IMR-90 (cell line): Measurements from ENCODE around the gene ELF2. TPM values are rescaled to one million over a fixed set of nuclear protein-coding genes. Genes with fewer than 3 reads are reported as not detected.

Experiments used
- ATAC-seq: fragments of 200-7000 bp; cut with Tn5 transposase; 2 replicates; pipeline ENCODE4 v1.9.1; 2020; ENCODE audit warnings: low read depth, mild to moderate bottlenecking, moderate library complexity
- BruUV-seq: library from RNA; stranded (reverse); fragments of 400-500 nt; replicated peaks from 2 replicates; lab custom pipeline; 2021; lab: Mats Ljungman, UMichigan
- CTCF ChIA-PET: fragments of 300-600 bp; formaldehyde crosslinking; extraction: SDS; loops from one replicate; lab custom pipeline; 2021; ENCODE audit warnings: antibody characterized with exemption; lab: Yijun Ruan, JAX
- POLR2A ChIA-PET: fragments of 300-600 bp; sonication (Branson Sonifier 250); formaldehyde crosslinking; loops from one replicate; lab custom pipeline; 2022; ENCODE audit warnings: antibody characterized with exemption; ENCODE audit not compliant: unreplicated experiment; lab: Charles Lee
- DNase-seq: peaks from one replicate; pipeline ENCODE4 v3.0.0; 2013
- H2AFZ ChIP-seq: replicated peaks from 2 replicates; pipeline ENCODE3; 2013; ENCODE audit warnings: low read length, mild to moderate bottlenecking; ENCODE audit not compliant: poor library complexity
- H2AK5ac ChIP-seq: 2 replicates; pipeline ENCODE4 v1.6.1; 2013; ENCODE audit warnings: low read depth, low read length, inconsistent platforms
- H2AK9ac ChIP-seq: replicated peaks from 2 replicates; pipeline ENCODE3; 2013; ENCODE audit warnings: mild to moderate bottlenecking, low read depth, low read length, moderate library complexity; ENCODE audit not compliant: poor library complexity
- H2BK120ac ChIP-seq: 2 replicates; pipeline ENCODE4 v1.6.1; 2013; ENCODE audit warnings: low read depth, low read length, inconsistent platforms
- H2BK15ac ChIP-seq: 3 replicates; pipeline ENCODE4 v1.6.1; 2013; ENCODE audit warnings: low read depth, low read length, inconsistent platforms
- H2BK20ac ChIP-seq: 2 replicates; pipeline ENCODE4 v1.6.1; 2013; ENCODE audit warnings: low read depth, mild to moderate bottlenecking, inconsistent platforms, low read length, moderate library complexity
- H2BK5ac ChIP-seq: 2 replicates; pipeline ENCODE4 v1.6.1; 2013; ENCODE audit warnings: mild to moderate bottlenecking, low read depth, low read length, inconsistent platforms; ENCODE audit not compliant: poor library complexity, severe bottlenecking
- H3K14ac ChIP-seq: replicated peaks from 2 replicates; pipeline ENCODE4 v1.6.1; 2013; ENCODE audit warnings: low read depth, low read length, inconsistent platforms
- H3K18ac ChIP-seq: 2 replicates; pipeline ENCODE4 v1.6.1; 2013; ENCODE audit warnings: low read depth, low read length, control low read depth
- H3K23ac ChIP-seq: 2 replicates; pipeline ENCODE4 v1.6.1; 2013; ENCODE audit warnings: low read depth, low read length, inconsistent platforms
- H3K27ac ChIP-seq: 2 replicates; pipeline ENCODE4 v1.5.1; 2013; ENCODE audit warnings: mild to moderate bottlenecking, control low read depth, low read length; ENCODE audit not compliant: insufficient read depth
- H3K27me3 ChIP-seq: 2 replicates; pipeline ENCODE4 v1.6.1; 2013; ENCODE audit warnings: low read length; ENCODE audit not compliant: control insufficient read depth, insufficient read depth
- H3K36me3 ChIP-seq: 2 replicates; pipeline ENCODE4 v1.6.1; 2013; ENCODE audit warnings: low read length, mixed read lengths; ENCODE audit not compliant: control insufficient read depth, insufficient read depth
- H3K4ac ChIP-seq: 2 replicates; pipeline ENCODE4 v1.6.1; 2013; ENCODE audit warnings: low read depth, low read length, inconsistent platforms
- H3K4me1 ChIP-seq: 2 replicates; pipeline ENCODE4 v1.6.1; 2013; ENCODE audit warnings: low read length, mixed read lengths; ENCODE audit not compliant: control insufficient read depth, insufficient read depth
- H3K4me2 ChIP-seq: 2 replicates; pipeline ENCODE4 v1.6.1; 2013; ENCODE audit warnings: low read depth, mild to moderate bottlenecking, control low read depth, low read length, moderate library complexity
- H3K4me3 ChIP-seq: 2 replicates; pipeline ENCODE4 v1.5.1; 2013; ENCODE audit warnings: low read depth, mild to moderate bottlenecking, control low read depth, low read length, moderate library complexity; ENCODE audit not compliant: insufficient read depth
- H3K56ac ChIP-seq: 2 replicates; pipeline ENCODE4 v1.6.1; 2013; ENCODE audit warnings: low read length, inconsistent platforms; ENCODE audit not compliant: insufficient read depth; ENCODE audit errors: extremely low read depth
- H3K79me1 ChIP-seq, 2 experiments: 2 replicates each; pipeline ENCODE4 v1.6.1; 2013; ENCODE audit warnings: low read length in 2 of 2, inconsistent platforms in 1 of 2, low read depth in 1 of 2
- H3K9ac ChIP-seq: 2 replicates; pipeline ENCODE4 v1.6.1; 2013; ENCODE audit warnings: low read depth, low read length, control low read depth
- H3K9me1 ChIP-seq: 2 replicates; pipeline ENCODE4 v1.6.1; 2013; ENCODE audit warnings: low read length, inconsistent platforms; ENCODE audit not compliant: insufficient read depth
- H3K9me3 ChIP-seq: 2 replicates; pipeline ENCODE4 v1.6.1; 2013; ENCODE audit warnings: low read length; ENCODE audit not compliant: control insufficient read depth, insufficient read depth
- H4K20me1 ChIP-seq: 2 replicates; pipeline ENCODE4 v1.6.1; 2013; ENCODE audit warnings: low read length, inconsistent platforms; ENCODE audit not compliant: insufficient read depth
- H4K5ac ChIP-seq: 2 replicates; pipeline ENCODE4 v1.6.1; 2013; ENCODE audit warnings: mild to moderate bottlenecking, low read depth, low read length, control low read depth
- H4K8ac ChIP-seq, 2 experiments: 2 replicates each; pipeline ENCODE4 v1.6.1; 2013; ENCODE audit warnings: low read depth in 2 of 2, low read length in 2 of 2, control low read depth in 1 of 2, inconsistent platforms in 1 of 2
- H4K91ac ChIP-seq: 2 replicates; pipeline ENCODE4 v1.6.1; 2013; ENCODE audit warnings: low read depth, low read length, inconsistent platforms; ENCODE audit not compliant: insufficient read depth
- BHLHE40 ChIP-seq: fragments of 150-350 bp; IDR thresholded peaks from 2 replicates; pipeline ENCODE4 v1.6.1; 2016; ENCODE audit warnings: mild to moderate bottlenecking, low read depth, low read length
- MAFK ChIP-seq: IDR thresholded peaks from 2 replicates; pipeline ENCODE4 v1.6.1; 2012; ENCODE audit warnings: low read depth, low read length, improper control_type of control experiment
- MAZ ChIP-seq: IDR thresholded peaks from 2 replicates; pipeline ENCODE4 v1.6.1; 2012; ENCODE audit warnings: low read depth, mild to moderate bottlenecking, low read length, improper control_type of control experiment, moderate library complexity, borderline replicate concordance
- NFE2L2 ChIP-seq: fragments of 150-350 bp; IDR thresholded peaks from 2 replicates; pipeline ENCODE4 v1.6.1; 2016; ENCODE audit warnings: low read depth, mild to moderate bottlenecking, low read length
- RAD21 ChIP-seq: IDR thresholded peaks from 2 replicates; pipeline ENCODE4 v1.6.1; 2012; ENCODE audit warnings: low read length, improper control_type of control experiment
- SMC3 ChIP-seq: fragments of 150-350 bp; IDR thresholded peaks from 2 replicates; pipeline ENCODE4 v1.6.1; 2016; ENCODE audit warnings: low read depth, mild to moderate bottlenecking, antibody characterized with exemption, low read length, moderate library complexity
- USF2 ChIP-seq: fragments of 150-350 bp; IDR thresholded peaks from 2 replicates; pipeline ENCODE4 v1.6.1; 2017; ENCODE audit warnings: mild to moderate bottlenecking, antibody characterized with exemption, low read length, low read depth
- dilution Hi-C: fragments of 300-500 bp; cut with HindIII; formaldehyde crosslinking; loops from one replicate; pipeline ENCODE4 v1.14.3; 2018; ENCODE audit warnings: low sequenced_read_pairs; ENCODE audit not compliant: unreplicated experiment
- in situ Hi-C: fragments of 300-500 bp; cut with MboI; formaldehyde crosslinking; loops from 3 replicates; pipeline ENCODE4 v1.14.3; 2019; ENCODE audit warnings: low sequenced_read_pairs, inconsistent platforms, mixed read lengths
- intact Hi-C: fragments of 100-400 bp; cut with micrococcal nuclease; formaldehyde crosslinking; loops from 2 replicates; pipeline ENCODE4 v1.10.0; 2022
- polyA plus RNA-seq, 3 experiments: library from polyadenylated mRNA; depleted of rRNA; stranded (reverse); fragments of >200 nt; gene quantifications; 2 replicates each; pipeline ENCODE4 v1.2.3, GENCODE V29; 2012; ENCODE audit warnings: low replicate concordance in 1 of 3
- total RNA-seq: library from RNA; depleted of rRNA; stranded (reverse); fragments of >200 nt; gene quantifications from 2 replicates; pipeline ENCODE4 v1.2.3, GENCODE V29; 2012

The ELF2 gene
- total and polyA plus RNA-seq, 2 of the 4 experiments (the other 2 are of a cell fraction): 14.5 to 42.3 TPM

DNA sequence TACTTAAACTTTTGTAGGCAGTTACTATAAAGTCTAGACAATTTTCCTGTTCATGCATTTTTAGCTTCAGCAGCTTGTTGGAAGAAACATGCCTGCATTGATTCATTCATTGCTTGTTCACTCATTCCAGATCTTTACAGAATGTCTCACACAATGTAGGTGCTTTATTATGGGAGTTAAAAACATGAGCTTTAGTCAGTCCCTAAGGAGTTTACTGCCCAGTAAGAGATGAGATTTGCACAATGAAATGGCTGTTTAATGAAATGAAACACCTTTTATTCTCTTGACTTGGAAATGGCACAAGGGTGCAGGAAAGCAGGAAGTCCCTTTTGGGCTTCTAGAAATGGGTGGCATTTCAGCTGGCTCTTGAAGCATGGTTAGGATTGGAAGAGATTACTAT lies 158.5 kb downstream of the ELF2 start:
- CTCF ChIA-PET: interaction anchor here (1.1 to 3.2 kb wide), 2 partner anchors 9 to 12 kb away, joined by 3 to 17 read pairs; no protein-coding TSS in a partner anchor
- BruUV-seq: no TSS peak
- dilution Hi-C loops (no loop called here), in situ Hi-C loops (no loop called here), intact Hi-C loops (no loop called here)
- Histone ChIP-seq H3K36me3 (no peaks in the 10 kb centered on the region; the same call in 1 of the 2 replicates), H3K27me3 (no peaks in the 10 kb centered on the region), H3K4me1 (peaks cover 24% of the 10 kb centered on the region), H2AFZ (no peak overlapping the region), H3K23ac (0 out of 2 replicates have a peak overlapping the region, but pooled peaks have one; percentile 29), H4K8ac (no peak overlapping the region), H2BK15ac (no peak overlapping the region), H3K14ac (no peak overlapping the region), H2BK120ac (no peak overlapping the region), H3K18ac (no peak overlapping the region), H3K4me2 (peak overlapping the region; percentile 75; the same call in 1 of the 2 replicates), H3K27ac (no peak overlapping the region), H3K4me3 (no peak overlapping the region), H2BK20ac (no peak overlapping the region), H3K4ac (no peak overlapping the region), H3K9me3 (no peaks in the 10 kb centered on the region), H3K56ac (no peak overlapping the region), H2BK5ac (no peak overlapping the region), H2AK5ac (no peak overlapping the region), H3K9ac (no peak overlapping the region), H4K20me1 (peaks cover 44% of the 10 kb centered on the region), H4K5ac (no peak overlapping the region), H2AK9ac (no peak overlapping the region), H4K91ac (no peak overlapping the region), H3K9me1 (peaks cover 7% of the 10 kb centered on the region; the same call in 1 of the 2 replicates), H3K79me1 (peaks cover 4 to 47% of the 10 kb centered on the region in 2 experiments; a peak in 3 of 4 replicates)
- POLR2A ChIA-PET: no interaction called here
- no peak for ATAC-seq
- TF ChIP-seq RAD21 (no peak), MAFK (no peak), SMC3 (no peak), NFE2L2 (no peak), MAZ (no peak), BHLHE40 (no peak), USF2 (no peak)
- DNase-seq: peak; percentile 31
